SK-N-MC (cell line): ENCODE results near the gene ZNF500.

ENCODE experiments used
- EZH2 ChIP-seq: fragments of 200-600 bp; sonication (generic); IDR thresholded peaks from one replicate; pipeline ENCODE4 v1.6.1; 2017; ENCODE audit warnings: antibody characterized with exemption
- FOXP2 ChIP-seq: optimal IDR thresholded peaks from 2 replicates; pipeline ENCODE3; 2011; ENCODE audit warnings: mild to moderate bottlenecking, moderate library complexity; ENCODE audit not compliant: insufficient read depth; ENCODE audit errors: extremely low read length, control extremely low read depth
- POLR2AphosphoS5 ChIP-seq: IDR thresholded peaks from 2 replicates; pipeline ENCODE4 v1.6.1; 2012; ENCODE audit warnings: mild to moderate bottlenecking, low read depth, low read length, borderline replicate concordance

GRCh38 chr16:4801962-4802658, 35.1 kb upstream of the ZNF500 start, which contains the start of gene ROGDI:
- no peak for TF ChIP-seq EZH2
- no peak for TF ChIP-seq POLR2AphosphoS5
- TF ChIP-seq FOXP2, result no peak
